Effector memory CD4-positive, alpha-beta T cell (primary cell): Measurements from ENCODE around the gene HLTF.

Experiments used
- DNase-seq, 3 donors: peaks; one replicate each; pipeline ENCODE4 v3.0.0-alpha.2; 2020
- H3K27ac ChIP-seq: 2 replicates; pipeline ENCODE4 v1.7.0; 2013; ENCODE audit warnings: mild to moderate bottlenecking, low read length, moderate library complexity; ENCODE audit not compliant: insufficient read depth, poor library complexity, severe bottlenecking
- H3K27me3 ChIP-seq: replicated peaks from 2 replicates; pipeline ENCODE4 v1.7.0; 2013; ENCODE audit warnings: mild to moderate bottlenecking, low read length; ENCODE audit not compliant: insufficient read depth, control insufficient read depth, poor library complexity, severe bottlenecking
- H3K36me3 ChIP-seq: 2 replicates; pipeline ENCODE4 v1.7.0; 2013; ENCODE audit warnings: mild to moderate bottlenecking, low read length, moderate library complexity; ENCODE audit not compliant: control insufficient read depth, insufficient read depth
- H3K4me1 ChIP-seq: 2 replicates; pipeline ENCODE4 v1.7.0; 2013; ENCODE audit warnings: low read length, mild to moderate bottlenecking; ENCODE audit not compliant: control insufficient read depth, insufficient read depth, poor library complexity, severe bottlenecking
- H3K4me3 ChIP-seq: 2 replicates; pipeline ENCODE4 v1.7.0; 2013; ENCODE audit warnings: low read length, low read depth, mild to moderate bottlenecking; ENCODE audit not compliant: insufficient read depth, poor library complexity, severe bottlenecking
- H3K9me3 ChIP-seq: 2 replicates; pipeline ENCODE4 v1.7.0; 2013; ENCODE audit warnings: mild to moderate bottlenecking, low read length, moderate library complexity; ENCODE audit not compliant: control insufficient read depth

The HLTF gene

GRCh38 chr3:149055575-149055974 is 30.8 kb downstream of the HLTF start:
- Histone ChIP-seq H3K4me1 (no peaks in the 10 kb centered on the region), H3K9me3 (no peaks in the 10 kb centered on the region), H3K27ac (no peak overlapping the region), H3K27me3 (no peaks in the 10 kb centered on the region), H3K36me3 (peaks cover 6% of the 10 kb centered on the region), H3K4me3 (no peak overlapping the region)
- no peak for DNase-seq

DNA sequence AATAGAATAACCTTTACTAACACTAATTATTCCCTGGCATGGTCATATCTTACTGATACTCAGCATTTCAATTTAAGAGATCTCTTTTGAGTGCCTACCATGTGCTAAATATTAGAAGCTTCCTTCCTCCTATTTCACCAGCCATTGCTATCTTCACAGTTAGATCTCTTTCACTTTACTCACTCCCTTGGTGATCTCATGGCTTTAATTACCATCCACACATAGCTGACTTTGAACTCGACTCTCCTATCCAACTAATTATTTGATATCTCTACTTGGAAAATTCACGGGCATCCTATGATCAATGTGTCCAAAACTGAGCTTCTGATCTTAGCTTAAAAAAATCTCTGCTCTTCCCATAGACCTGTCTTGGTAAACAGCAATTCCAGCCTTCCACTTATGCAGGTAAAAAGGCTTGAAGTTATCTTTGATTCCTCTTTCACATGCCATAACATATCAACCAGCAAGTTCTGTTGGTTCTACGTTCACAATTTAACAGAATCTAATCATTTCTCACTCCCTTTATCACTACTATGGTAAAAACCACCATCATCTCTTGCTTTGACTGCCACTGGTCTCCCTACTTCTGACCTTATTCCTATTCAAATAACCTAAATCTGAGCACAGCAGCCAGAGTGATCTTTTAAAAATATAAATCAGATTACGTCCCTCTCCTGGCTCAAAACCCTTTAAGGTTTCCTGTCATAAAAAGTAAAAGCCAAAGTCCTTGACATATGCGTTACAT is 41.8 kb downstream of the HLTF start:
- H3K9me3 ChIP-seq = no peaks in the 10 kb centered on the region
- H3K4me3 ChIP-seq = no peak overlapping the region
- H3K27ac ChIP-seq = no peak overlapping the region
- no peaks in the 10 kb centered on the region for H3K4me1 ChIP-seq
- H3K27me3 ChIP-seq = no peaks in the 10 kb centered on the region
- no peaks in the 10 kb centered on the region for H3K36me3 ChIP-seq
- no peak for DNase-seq

- Histone ChIP-seq H3K27me3 (no peaks in the 10 kb centered on the region), H3K27ac (no peak overlapping the region), H3K36me3 (no peaks in the 10 kb centered on the region), H3K9me3 (no peaks in the 10 kb centered on the region), H3K4me1 (no peaks in the 10 kb centered on the region), H3K4me3 (no peak overlapping the region)
- no peak for DNase-seq
Observed at GRCh38 chr3:149042789-149043386, 43.4 kb downstream of the HLTF start.

DNA sequence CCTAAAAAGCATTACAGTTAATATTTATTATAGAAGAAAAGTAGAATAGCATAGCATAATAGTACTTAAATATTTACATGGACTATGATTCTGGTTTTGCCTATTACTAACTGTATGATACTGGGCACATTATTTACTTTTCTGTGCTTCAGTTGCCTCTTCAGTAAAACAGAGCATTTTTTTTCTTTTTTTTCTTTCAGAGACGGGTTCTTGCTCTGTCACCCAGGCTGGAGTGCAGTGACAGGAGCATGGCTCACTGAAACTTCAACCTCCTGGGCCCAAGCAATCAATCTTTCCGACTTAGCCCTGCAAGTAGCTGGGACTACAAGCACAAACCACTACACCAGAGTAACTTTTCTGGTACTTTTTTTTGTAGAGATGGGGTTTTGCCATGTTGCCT is 48.0 kb downstream of the HLTF start:
- no peak for DNase-seq
- H3K27me3 ChIP-seq = no peaks in the 10 kb centered on the region
- no peaks in the 10 kb centered on the region for H3K4me1 ChIP-seq
- no peak overlapping the region for H3K4me3 ChIP-seq
- H3K36me3 ChIP-seq = peaks cover 4% of the 10 kb centered on the region
- H3K27ac ChIP-seq = no peak overlapping the region
- H3K9me3 ChIP-seq = no peaks in the 10 kb centered on the region

GRCh38 chr3:149037684-149038083 is 48.6 kb downstream of the HLTF start:
- Histone ChIP-seq H3K4me3 (no peak overlapping the region), H3K27ac (no peak overlapping the region), H3K4me1 (no peaks in the 10 kb centered on the region), H3K9me3 (no peaks in the 10 kb centered on the region), H3K27me3 (no peaks in the 10 kb centered on the region), H3K36me3 (peaks cover 4% of the 10 kb centered on the region)
- DNase-seq = no peak

DNA sequence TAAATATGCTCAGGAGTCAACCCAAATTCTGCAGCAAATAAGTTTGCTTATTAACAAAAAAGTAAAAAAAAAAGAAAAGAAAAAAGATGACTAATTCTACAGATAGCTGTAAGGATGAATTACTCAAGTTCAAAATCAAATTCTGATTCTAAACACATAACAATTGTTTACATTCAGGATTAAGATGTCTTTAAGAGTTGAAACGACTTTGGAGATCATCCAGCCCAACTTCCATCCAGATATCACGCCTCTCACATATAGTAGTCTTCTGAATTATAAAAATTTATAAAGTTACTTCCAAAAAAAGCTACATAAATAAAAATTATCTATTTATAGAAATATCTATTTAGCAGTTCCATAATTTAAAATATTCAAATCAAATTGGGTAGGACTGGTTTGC is 55.2 kb downstream of the HLTF start:
- Histone ChIP-seq H3K27ac (no peak overlapping the region), H3K4me3 (no peak overlapping the region), H3K27me3 (no peaks in the 10 kb centered on the region), H3K36me3 (peaks cover 13% of the 10 kb centered on the region), H3K9me3 (no peaks in the 10 kb centered on the region), H3K4me1 (no peaks in the 10 kb centered on the region)
- DNase-seq = no peak

DNA sequence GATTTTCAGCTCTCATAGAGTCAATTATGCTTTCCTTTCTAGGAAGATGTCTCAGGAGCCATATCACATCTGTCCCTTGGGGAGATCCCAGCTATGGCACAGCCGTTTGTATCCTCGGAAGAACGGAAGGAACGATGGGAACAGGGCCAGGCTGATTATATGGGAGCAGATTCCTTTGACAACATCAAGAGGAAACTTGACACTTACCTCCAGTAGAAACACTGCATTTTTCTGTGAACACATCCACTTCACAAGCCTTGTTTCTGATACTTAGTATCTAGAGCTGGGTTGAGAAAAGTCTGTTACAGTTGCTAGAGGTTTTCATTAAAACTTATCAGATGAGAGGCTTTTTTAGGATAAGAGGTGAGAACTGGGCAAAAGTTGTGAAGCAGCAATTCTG is 59.6 kb downstream of the HLTF start:
- Histone ChIP-seq H3K27ac (no peak overlapping the region), H3K4me3 (no peak overlapping the region), H3K4me1 (no peaks in the 10 kb centered on the region), H3K36me3 (peaks cover 29% of the 10 kb centered on the region), H3K27me3 (no peaks in the 10 kb centered on the region), H3K9me3 (no peaks in the 10 kb centered on the region)
- DNase-seq = no peak

- no peaks in the 10 kb centered on the region for H3K27me3 ChIP-seq
- H3K9me3 ChIP-seq = no peaks in the 10 kb centered on the region
- no peak overlapping the region for H3K27ac ChIP-seq
- no peak for DNase-seq
- H3K36me3 ChIP-seq = peaks cover 29% of the 10 kb centered on the region
- H3K4me3 ChIP-seq = no peak overlapping the region
- H3K4me1 ChIP-seq = no peaks in the 10 kb centered on the region
Observed at GRCh38 chr3:149023951-149024350, 62.4 kb downstream of the HLTF start.

GRCh38 chr3:149021830-149022229 is 64.5 kb downstream of the HLTF start:
- H3K9me3 ChIP-seq = no peaks in the 10 kb centered on the region
- H3K4me1 ChIP-seq = no peaks in the 10 kb centered on the region
- peaks cover 28% of the 10 kb centered on the region for H3K36me3 ChIP-seq
- no peak overlapping the region for H3K27ac ChIP-seq
- no peak for DNase-seq
- no peak overlapping the region for H3K4me3 ChIP-seq
- H3K27me3 ChIP-seq = no peaks in the 10 kb centered on the region

GRCh38 chr3:149020839-149021252 is 65.5 kb downstream of the HLTF start:
- H3K4me1 ChIP-seq = no peaks in the 10 kb centered on the region
- no peak for DNase-seq
- peaks cover 22% of the 10 kb centered on the region for H3K36me3 ChIP-seq
- H3K27me3 ChIP-seq = no peaks in the 10 kb centered on the region
- H3K4me3 ChIP-seq = no peak overlapping the region
- no peak overlapping the region for H3K27ac ChIP-seq
- no peaks in the 10 kb centered on the region for H3K9me3 ChIP-seq
